Spleen (tissue), 7 donors: ENCODE results near the gene LTB.

ENCODE experiments used
- POLR2A ChIP-seq, 3 donors: fragments of 450-650 bp; IDR thresholded peaks; one replicate each; pipeline ENCODE4 v1.5.1; 2017; ENCODE audit warnings: antibody characterized with exemption in 3 of 3, mild to moderate bottlenecking in 1 of 3
- TF ChIP-seq, protein P1 (sequence below), 11 experiments: fragments of 200-600 bp in 7 of 11; fragments of 450-650 bp in 4 of 11; sonication (generic) in 4 of 11; IDR thresholded peaks in 8 of 11; conservative IDR thresholded peaks in 3 of 11; 1 replicate in 7 of 11; 2 replicates in 4 of 11; pipeline versions ENCODE4 v1.4.0 to v1.8.0; 2016 to 2021; ENCODE audit warnings: antibody characterized with exemption in 11 of 11, inconsistent platforms in 4 of 11, mild to moderate bottlenecking in 1 of 11
- donor health status: DM: no; HTN: no; CAD: no; lungs with moderate emphysema.
- donor health status: DM: no; HTN: no; CAD: no.
- donor health status: DM: no; HTN: no; CAD: no.

DNA sequence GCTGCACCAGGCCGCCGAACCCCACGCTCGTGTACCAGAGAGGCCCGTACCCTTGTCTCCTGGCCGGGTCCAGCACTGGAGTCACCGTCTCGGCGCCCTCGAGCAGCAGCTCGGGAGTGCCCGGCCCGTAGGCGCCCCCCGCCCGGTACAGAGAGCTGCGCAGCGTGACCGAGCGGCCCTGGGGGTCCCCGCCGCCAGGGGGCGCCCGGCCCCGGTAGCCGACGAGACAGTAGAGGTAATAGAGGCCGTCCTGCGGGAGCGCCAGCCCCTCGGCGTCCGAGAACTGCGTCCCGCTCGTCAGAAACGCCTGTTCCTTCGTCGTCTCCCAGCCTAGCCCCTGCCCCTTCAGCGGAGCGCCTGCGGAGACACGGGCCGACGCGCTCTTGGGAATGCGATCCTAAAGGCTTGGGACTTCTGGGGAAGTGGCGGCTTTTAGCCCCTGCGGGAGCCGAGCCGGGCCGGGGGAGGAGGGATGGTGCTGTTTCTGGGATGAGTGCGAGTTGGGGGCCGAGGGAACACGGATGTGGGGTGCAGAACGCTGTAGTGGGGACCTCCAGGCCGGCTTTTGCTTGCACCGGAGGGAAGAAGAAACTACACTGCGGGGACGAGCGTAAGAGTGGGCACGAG is 1.3 kb downstream of the LTB start:
- TF ChIP-seq, protein P1, sequence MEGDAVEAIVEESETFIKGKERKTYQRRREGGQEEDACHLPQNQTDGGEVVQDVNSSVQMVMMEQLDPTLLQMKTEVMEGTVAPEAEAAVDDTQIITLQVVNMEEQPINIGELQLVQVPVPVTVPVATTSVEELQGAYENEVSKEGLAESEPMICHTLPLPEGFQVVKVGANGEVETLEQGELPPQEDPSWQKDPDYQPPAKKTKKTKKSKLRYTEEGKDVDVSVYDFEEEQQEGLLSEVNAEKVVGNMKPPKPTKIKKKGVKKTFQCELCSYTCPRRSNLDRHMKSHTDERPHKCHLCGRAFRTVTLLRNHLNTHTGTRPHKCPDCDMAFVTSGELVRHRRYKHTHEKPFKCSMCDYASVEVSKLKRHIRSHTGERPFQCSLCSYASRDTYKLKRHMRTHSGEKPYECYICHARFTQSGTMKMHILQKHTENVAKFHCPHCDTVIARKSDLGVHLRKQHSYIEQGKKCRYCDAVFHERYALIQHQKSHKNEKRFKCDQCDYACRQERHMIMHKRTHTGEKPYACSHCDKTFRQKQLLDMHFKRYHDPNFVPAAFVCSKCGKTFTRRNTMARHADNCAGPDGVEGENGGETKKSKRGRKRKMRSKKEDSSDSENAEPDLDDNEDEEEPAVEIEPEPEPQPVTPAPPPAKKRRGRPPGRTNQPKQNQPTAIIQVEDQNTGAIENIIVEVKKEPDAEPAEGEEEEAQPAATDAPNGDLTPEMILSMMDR (IDR thresholded peaks at IDR 0.05 in 8 of 11, conservative IDR thresholded peaks at IDR 0.05 in 3 of 11), result peak; percentile 92 to 100 (median 98)
- peak; percentile 29 to 43 (median 38) for TF ChIP-seq POLR2A (IDR thresholded peaks at IDR 0.05)
